HepG2 (cell line): ENCODE results near the gene RNU6-1. TPM values are rescaled to one million over a fixed set of nuclear protein-coding genes. Genes with fewer than 3 reads are reported as not detected.
A peak's percentile ranks its signal among the peaks of the same experiment; 100 is the strongest.

ENCODE experiments used
- ATAC-seq: fragments of 200-7000 bp; cut with Tn5 transposase; 3 replicates; pipeline ENCODE4 v1.9.1; 2020; ENCODE audit warnings: mild to moderate bottlenecking, moderate library complexity
- BruUV-seq: library from RNA; stranded (reverse); fragments of 400-500 nt; replicated peaks from 2 replicates; lab custom pipeline; 2021; lab: Mats Ljungman, UMichigan
- CTCF ChIA-PET: fragments of 300-600 bp; formaldehyde crosslinking; extraction: SDS; loops from one replicate; lab custom pipeline; 2021; ENCODE audit warnings: low total read pairs, inconsistent platforms, low intra/inter-chr PET ratio; lab: Yijun Ruan, JAX
- POLR2A ChIA-PET: fragments of 350-600 bp; sonication (Branson Sonifier 250); formaldehyde crosslinking; loops from one replicate; lab custom pipeline; 2020; ENCODE audit warnings: antibody characterized with exemption, inconsistent platforms; lab: Yijun Ruan, JAX
- DNase-seq: peaks from one replicate; pipeline ENCODE4 v3.0.0-alpha.2; 2015; ENCODE audit warnings: low spot score
- FAIRE-seq: peaks from 3 replicates; lab custom pipeline; 2011; peaks lifted over from hg19 to GRCh38; lab: Jason Lieb, UNC
- H2AFZ ChIP-seq: one replicate; pipeline ENCODE4 v1.6.1; 2011; ENCODE audit warnings: low read length, inconsistent platforms
- H3K27ac ChIP-seq: fragments of 300-600 bp; 3 replicates; pipeline ENCODE4 v1.8.0; 2011; ENCODE audit warnings: mixed run types, mild to moderate bottlenecking, mixed read lengths, low read length, inconsistent platforms; ENCODE audit not compliant: insufficient read depth; ENCODE audit errors: extremely low read length
- H3K27me3 ChIP-seq, 2 experiments: fragments of 200-600 bp in 1 of 2; 2 replicates in 1 of 2; 3 replicates in 1 of 2; pipeline versions ENCODE4 v1.6.0 to v1.8.0; 2011; ENCODE audit warnings: low read length in 2 of 2, mild to moderate bottlenecking in 2 of 2, moderate library complexity in 2 of 2, inconsistent platforms in 1 of 2; ENCODE audit not compliant: insufficient read depth in 2 of 2, control insufficient read depth in 1 of 2
- H3K36me3 ChIP-seq, 2 experiments: fragments of 200-600 bp in 1 of 2; replicated peaks in 1 of 2; 2 replicates in 1 of 2; 3 replicates in 1 of 2; pipeline versions ENCODE4 v1.5.1 to v1.8.0; 2011; ENCODE audit warnings: low read length in 2 of 2, inconsistent platforms in 1 of 2; ENCODE audit not compliant: insufficient read depth in 2 of 2, control insufficient read depth in 1 of 2
- H3K4me1 ChIP-seq: 2 replicates; pipeline ENCODE4 v1.5.1; 2012; ENCODE audit warnings: low read length, inconsistent platforms; ENCODE audit not compliant: insufficient read depth
- H3K4me2 ChIP-seq: 2 replicates; pipeline ENCODE4 v1.6.0; 2011; ENCODE audit warnings: low read depth, low read length, inconsistent platforms
- H3K4me3 ChIP-seq, 3 experiments: fragments of 200-600 bp in 1 of 3; sonication (generic), shearing (Covaris generic) in 1 of 3; replicated peaks in 1 of 3; 2 replicates each; pipeline ENCODE4 v1.5.1; 2011 to 2016; ENCODE audit warnings: low read length in 3 of 3, inconsistent platforms in 2 of 3, low read depth in 2 of 3, mild to moderate bottlenecking in 2 of 3, control low read depth in 1 of 3, mixed read lengths in 1 of 3; ENCODE audit not compliant: insufficient read depth in 1 of 3
- H3K79me2 ChIP-seq: one replicate; pipeline ENCODE4 v1.6.1; 2011; ENCODE audit warnings: low read length, inconsistent platforms; ENCODE audit not compliant: insufficient read depth
- H3K9ac ChIP-seq: 2 replicates; pipeline ENCODE4 v1.6.0; 2011; ENCODE audit warnings: mild to moderate bottlenecking, low read depth, low read length, inconsistent platforms; ENCODE audit not compliant: insufficient read depth
- H3K9me3 ChIP-seq: 2 replicates; pipeline ENCODE4 v1.5.1; 2012; ENCODE audit warnings: mild to moderate bottlenecking, low read length
- H4K20me1 ChIP-seq: 2 replicates; pipeline ENCODE4 v1.6.0; 2011; ENCODE audit warnings: inconsistent platforms, mild to moderate bottlenecking, low read length, moderate library complexity; ENCODE audit not compliant: insufficient read depth
- E2F2 ChIP-seq: sonication (generic); formaldehyde crosslinking; IDR thresholded peaks from 2 replicates; pipeline ENCODE4 v1.4.0; 2020; ENCODE audit warnings: missing genetic modification reagents, borderline replicate concordance
- TMF1 ChIP-seq: sonication (generic); formaldehyde crosslinking; IDR thresholded peaks from 2 replicates; pipeline ENCODE4 v1.8.1; 2022; ENCODE audit warnings: low read depth, missing genetic modification reagents
- ZBTB46 ChIP-seq: sonication (generic); formaldehyde crosslinking; IDR thresholded peaks from 2 replicates; pipeline ENCODE4 v1.4.0; 2020; ENCODE audit warnings: mild to moderate bottlenecking, missing genetic modification reagents, borderline replicate concordance
- ZSCAN31 ChIP-seq: sonication (generic); formaldehyde crosslinking; IDR thresholded peaks from 2 replicates; pipeline ENCODE4 v1.5.0; 2020; ENCODE audit warnings: low read depth, mild to moderate bottlenecking, missing genetic modification reagents
- WGBS: methylation state at CpG from one replicate; pipeline ENCODE4 v1.1.6; 2017; ENCODE audit warnings: low lambda C conversion rate; 5-methylcytosine and 5-hydroxymethylcytosine counted together
- in situ Hi-C: cut with HindIII; loops from 2 replicates; pipeline ENCODE4 v1.10.0; 2017; ENCODE audit warnings: low pct_unique_long_range_greater_than_20kb; ENCODE audit not compliant: extremely low pct_ligation_motif_present
- intact Hi-C: fragments of 100-400 bp; cut with micrococcal nuclease; formaldehyde crosslinking; loops from one replicate; pipeline ENCODE4 v1.10.0; 2022; ENCODE audit not compliant: unreplicated experiment
- polyA plus RNA-seq, 8 experiments: library from polyadenylated mRNA; depleted of rRNA in 3 of 8; stranded (reverse) in 7 of 8; unstranded in 1 of 8; fragments of >200 nt; fragmentation: Illumina TruSeq in 4 of 8; extraction: Trizol in 4 of 8; gene quantifications; 2 replicates each; pipeline versions ENCODE4 v1.2.1 to v1.2.3, GENCODE V29; 2011 to 2016; ENCODE audit warnings: low read depth in 4 of 8, missing spikeins in 1 of 8, mixed read lengths in 1 of 8; ENCODE audit not compliant: insufficient read depth in 1 of 8
- total RNA-seq, 5 experiments: library from RNA; depleted of rRNA; stranded (reverse); fragments of >200 nt; fragmentation: Illumina TruSeq; extraction: Trizol; gene quantifications; 2 replicates each; pipeline ENCODE4 v1.2.3, GENCODE V29; 2016; ENCODE audit warnings: low read depth in 1 of 5

RNU6-1 gene
- total and polyA plus RNA-seq, 2 of the 13 experiments (the other 11 are each of a cell fraction or from before 2014, with no cell fraction given): under 0.01 TPM; not detected in 1

GRCh38 chr15:67863442-67863987 lies 23.7 kb upstream of the RNU6-1 start (continued):
- TF ChIP-seq E2F2 (CRISPR knock-in tag): no peak

- TF ChIP-seq ZSCAN31 (CRISPR knock-in tag) (0 out of 2 replicates have a peak, but pooled peaks have one; percentile 3), TMF1 (CRISPR knock-in tag) (0 out of 2 replicates have a peak, but pooled peaks have one; percentile 5), ZBTB46 (CRISPR knock-in tag) (no peak)
- ChIA-PET POLR2A (interaction anchor here (0.6 to 2.0 kb wide), 6 partner anchors 19 to 212 kb away, joined by 3 to 9 read pairs (median 4); no protein-coding TSS in a partner anchor), CTCF (interaction anchor here (1.2 to 1.7 kb wide), 3 partner anchors 43 to 292 kb away, joined by 4 to 21 read pairs (median 4); no protein-coding TSS in a partner anchor)
- peak; percentile 31; the same call in 1 of the 3 replicates for ATAC-seq
- WGBS: 54% methylated on average over 16 of the region's 16 CpGs
- no TSS peak for BruUV-seq
- Histone ChIP-seq H3K36me3 (no peaks in the 10 kb centered on the region), H3K79me2 (no peaks in the 10 kb centered on the region), H2AFZ (peak overlapping the region; percentile 57), H3K27me3 (no peaks in the 10 kb centered on the region), H3K27ac (no peak overlapping the region), H3K4me2 (peak overlapping the region; percentile 73), H3K9me3 (no peaks in the 10 kb centered on the region), H3K9ac (peak overlapping the region; percentile 64), H3K4me3 (peak overlapping the region in 2 of 3 experiments; percentile 28 to 74; a peak in 3 of 6 replicates), H4K20me1 (no peaks in the 10 kb centered on the region), H3K4me1 (peaks cover 35% of the 10 kb centered on the region)
- intact Hi-C loops (loop anchor here (1.0 kb wide), 3 partner anchors 83 to 292 kb away; no protein-coding TSS in a partner anchor), in situ Hi-C loops (loop anchor here (5.0 kb wide), 2 partner anchors 84 to 189 kb away; partner anchors contain the start of gene PIAS1)
- no peak for FAIRE-seq
- no peak for DNase-seq
Observed at GRCh38 chr15:67862750-67863441, 23.1 kb upstream of the RNU6-1 start.
